HG03571 (cell line): ENCODE measurements around the gene NR2F2.

Experiments used
- ATAC-seq: cut with Tn5 transposase; IDR thresholded peaks from one replicate; pipeline ENCODE4 v1.9.1; 2021; ENCODE audit not compliant: unreplicated experiment

Gene NR2F2

DNA sequence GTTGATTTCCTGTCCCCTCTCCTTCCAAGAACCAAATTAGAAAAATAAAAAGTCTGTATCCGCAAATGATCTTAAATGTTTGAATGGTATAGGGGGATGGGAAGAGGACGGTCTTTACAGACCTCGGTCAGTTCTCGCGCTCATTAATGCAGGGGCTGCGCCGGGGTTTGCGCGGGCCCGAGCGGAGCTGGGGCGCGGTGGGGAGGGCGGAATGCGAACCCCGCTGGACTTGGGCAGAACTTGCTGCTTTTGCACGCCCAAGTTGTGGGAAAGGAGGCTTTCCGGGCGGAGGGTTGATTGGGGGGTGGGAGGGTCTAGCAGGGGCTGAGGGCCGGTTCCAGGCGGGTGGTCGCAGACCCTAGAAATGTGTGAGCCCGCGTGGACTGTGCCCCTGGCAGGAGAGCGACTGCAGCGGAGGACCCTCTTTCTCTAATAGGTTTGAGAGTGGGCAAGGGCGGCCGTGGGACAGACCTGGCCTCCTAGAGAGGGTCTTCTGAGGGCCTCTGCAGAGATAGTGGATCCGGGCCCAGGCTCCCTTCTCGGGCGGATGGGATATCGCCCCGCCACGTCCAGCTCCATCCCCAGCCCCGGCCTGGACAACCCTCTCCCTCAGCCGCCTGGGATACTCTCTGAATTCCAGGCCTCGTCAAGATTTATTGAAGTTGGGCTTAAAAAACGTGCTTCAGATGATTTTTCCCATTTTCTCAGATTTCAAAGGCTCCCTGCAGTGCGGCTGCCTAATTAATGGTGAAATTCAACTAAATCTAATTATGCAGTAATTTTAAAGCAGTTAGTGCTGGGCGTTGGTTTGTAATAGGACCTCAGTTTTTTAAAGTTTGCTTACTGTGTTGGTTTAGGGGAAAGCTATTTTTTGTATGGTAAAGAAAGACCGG, 11.3 kb downstream of the NR2F2 start:
- no peak for ATAC-seq

DNA sequence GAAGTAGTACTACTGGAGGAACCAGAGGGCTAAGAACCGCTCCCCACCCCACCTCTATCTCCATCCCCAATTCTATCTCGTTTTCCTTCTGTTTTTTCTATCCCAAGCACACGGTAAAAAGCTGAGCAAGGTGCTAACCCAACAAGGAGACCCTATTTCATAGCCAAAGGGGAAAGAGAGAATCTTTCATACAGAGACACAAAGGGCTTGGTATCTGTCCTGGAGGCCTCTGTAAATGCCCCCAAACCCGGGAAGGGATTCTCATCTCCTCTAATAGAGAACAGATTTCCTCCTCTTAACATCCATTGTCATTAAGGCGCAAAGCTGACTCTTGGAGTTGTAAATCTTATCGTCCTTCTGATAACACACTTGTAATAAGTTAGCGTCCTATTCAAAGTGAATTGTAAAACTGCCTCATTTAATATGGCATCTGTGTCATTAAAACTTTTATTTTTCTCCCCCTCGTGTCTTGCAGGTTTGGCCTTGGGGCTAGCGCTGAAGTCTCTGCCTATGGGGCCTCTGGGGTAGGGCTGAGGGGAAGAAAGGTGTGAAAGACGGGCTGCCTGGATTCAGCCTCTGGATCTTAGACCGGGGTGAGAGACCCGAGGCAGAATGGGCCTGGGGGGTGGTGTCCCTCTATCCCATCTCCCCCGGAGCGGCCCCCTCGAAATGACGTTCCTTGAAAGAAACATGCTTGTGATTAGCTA, 12.1 kb downstream of the NR2F2 start:
- no peak for ATAC-seq

DNA sequence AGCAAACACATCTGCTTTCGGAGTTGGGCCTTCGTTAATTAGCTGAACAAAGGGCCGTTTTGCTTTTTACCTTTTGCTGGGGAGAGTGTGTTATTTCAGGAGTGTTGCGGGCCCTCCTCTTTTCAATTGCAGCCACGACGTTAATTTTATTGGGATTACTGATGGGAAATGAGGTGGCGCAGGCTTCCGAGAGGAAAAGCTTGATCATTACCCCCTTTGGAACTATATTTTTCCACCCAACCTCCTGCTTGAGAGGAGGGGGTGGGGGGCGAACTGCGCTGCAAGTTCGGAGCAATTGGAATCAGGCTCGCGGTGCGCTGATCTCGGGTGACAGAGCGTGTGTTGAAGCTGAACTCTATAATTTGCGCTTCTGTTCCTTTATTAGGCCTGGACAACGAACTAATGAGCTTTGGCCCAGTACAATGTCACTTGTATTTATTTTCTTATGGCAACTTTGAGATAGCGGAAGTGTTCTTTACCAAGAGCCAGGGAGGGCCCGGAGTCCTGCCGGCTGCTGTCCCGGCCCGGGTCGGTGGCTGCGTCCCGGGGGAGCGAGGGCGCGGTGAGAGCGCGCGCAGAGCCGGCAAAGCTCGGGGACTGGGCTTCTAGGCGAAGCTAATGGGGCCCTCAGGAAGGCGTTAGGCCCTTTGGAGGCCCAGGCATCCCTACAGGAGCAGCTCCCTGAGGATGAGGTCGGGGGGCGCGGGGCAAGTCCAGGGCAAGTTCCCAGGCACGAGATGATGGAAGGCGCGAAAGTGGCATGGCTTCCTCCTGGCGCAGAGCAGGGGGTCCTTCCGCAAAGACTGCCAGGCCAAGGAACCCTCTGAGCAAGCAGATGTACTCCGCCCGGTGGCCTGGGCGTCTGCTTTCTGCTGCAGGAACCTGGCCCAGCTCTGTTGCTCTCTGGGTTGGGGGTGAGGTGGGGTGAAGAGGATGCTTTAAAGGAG, 12.9 kb downstream of the NR2F2 start:
- ATAC-seq: no peak

GRCh38 chr15:96344060-96344705, 13.7 kb downstream of the NR2F2 start:
- ATAC-seq: no peak

GRCh38 chr15:96344706-96345559, 14.4 kb downstream of the NR2F2 start:
- ATAC-seq: peak; percentile 5

DNA sequence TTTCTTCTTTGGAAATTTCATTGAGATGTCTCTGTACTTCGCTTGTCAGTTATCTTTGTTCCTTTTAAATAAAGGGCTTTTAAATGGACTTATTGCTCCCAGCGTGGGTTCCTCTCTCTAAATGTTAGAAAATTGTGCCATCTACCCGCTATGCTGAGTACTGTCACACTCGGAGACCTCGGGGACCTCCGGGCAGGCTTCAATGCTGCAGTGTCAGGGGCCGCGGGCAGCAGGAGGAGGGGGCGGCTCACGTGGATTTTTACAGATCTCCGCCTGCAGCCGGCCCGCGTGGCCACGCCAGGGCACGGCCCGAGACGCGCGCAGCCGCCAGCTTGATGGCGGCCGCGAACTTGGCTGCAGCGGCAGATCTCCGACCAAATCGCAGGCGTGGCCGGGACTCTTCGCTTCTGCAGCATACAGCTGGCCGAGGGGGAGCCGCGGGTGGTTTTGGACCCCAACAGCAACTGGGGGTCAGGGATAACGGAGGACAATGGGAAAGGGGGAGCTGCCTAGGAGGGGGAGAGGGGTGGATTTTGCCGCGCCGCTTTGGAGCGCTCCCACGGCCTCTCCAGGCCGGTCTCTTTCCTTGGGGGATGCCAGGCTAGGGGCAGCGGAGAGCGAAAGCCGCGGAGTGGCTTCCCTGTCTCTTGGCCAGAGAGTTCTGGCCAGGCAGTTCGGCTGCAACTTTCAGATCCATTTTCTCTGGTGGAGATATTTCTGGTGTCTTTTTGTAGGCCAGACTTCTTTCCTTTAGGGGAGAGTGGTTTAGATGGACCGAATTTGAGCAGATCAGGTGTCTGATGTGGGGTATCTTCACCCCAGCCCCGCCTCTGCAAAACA, 15.3 kb downstream of the NR2F2 start:
- peak; percentile 68 for ATAC-seq

- no peak for ATAC-seq
These were observed 16.0 kb downstream of the NR2F2 start for GRCh38 chr15:96346409-96346970.

GRCh38 chr15:96347181-96348111, 16.9 kb downstream of the NR2F2 start:
- ATAC-seq: no peak

DNA sequence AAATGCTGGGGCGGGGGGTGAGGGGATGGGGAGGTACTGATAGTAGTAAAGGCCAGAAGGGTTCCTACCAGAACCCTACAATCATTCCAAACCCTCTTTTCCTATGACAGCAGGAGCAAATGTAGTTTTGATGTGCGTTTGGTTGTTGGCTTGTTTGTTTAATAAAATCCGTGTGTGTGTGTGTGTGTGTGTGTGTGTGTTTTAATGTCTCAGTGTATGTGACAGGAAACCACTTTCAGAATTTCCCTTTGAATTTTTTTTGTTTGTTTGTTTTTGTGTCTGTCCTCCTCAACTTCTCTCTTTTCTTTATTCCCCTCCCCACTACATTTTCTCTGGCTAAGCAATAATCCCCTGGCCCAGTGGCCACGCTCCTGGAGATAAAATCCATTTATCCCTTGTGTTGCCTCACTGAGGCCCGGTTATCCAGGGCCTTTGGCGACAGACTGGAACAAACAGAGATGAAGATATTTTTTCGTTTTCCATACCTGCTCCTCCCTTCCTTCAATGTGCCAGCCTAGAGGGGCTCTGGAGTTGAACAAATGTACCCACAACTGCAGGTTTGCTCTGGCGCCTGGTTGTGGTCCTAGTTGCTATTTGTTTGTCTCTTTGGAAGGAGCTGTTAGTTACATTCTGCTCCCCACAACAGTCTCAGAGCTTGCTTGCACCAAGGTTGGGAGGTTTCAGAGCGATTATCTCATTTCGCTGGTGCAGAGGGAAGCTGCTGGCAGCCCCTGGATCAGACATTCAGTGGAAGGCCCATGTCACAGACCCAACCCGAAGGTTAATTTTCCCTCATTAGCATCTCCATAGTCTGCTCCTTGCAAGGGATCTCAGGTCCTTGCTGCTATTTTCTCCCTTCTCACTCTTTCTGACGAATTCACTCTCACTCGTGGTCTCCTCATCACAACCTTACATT, 17.9 kb downstream of the NR2F2 start:
- no peak for ATAC-seq

DNA sequence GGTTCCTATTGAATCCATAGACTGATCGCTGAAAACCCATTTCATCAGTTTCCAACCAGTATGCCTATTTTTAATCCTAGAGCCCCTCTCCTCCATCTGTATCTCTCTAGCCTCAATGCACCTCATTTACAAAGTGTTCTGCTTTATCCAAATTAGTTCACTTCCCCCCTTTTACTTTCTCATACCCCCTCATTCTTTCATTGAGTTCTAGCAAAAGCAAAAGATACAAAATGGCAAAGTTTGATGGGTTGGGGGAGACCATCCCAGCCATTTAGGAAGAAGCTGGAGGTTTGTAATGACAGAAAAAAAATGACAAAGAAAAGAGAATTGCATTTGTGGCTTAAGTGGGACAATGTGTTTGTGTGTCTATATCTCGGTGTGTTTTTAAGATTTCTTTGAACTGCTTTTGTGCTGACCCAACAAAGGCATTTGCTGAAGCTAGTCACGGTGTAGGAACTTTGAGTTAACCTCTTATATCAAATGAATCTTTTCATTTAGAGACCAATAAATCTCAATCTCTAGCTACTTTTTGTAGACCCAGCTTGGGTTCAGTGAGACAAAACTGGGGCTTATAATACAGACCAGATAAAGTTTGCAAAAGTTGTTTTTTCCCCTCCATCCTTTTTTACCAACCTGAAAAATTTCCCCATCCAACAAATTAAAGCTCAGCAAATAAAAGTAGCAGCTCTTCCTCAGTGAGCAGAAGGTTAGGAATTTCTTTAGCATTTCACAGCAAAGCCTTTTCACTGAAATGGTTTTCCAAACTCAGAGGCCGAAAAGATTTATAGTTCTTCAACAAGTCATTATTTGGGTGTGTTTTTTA, 18.7 kb downstream of the NR2F2 start:
- ATAC-seq: no peak

- no peak for ATAC-seq
These were observed 19.6 kb downstream of the NR2F2 start for GRCh38 chr15:96349857-96350720.

DNA sequence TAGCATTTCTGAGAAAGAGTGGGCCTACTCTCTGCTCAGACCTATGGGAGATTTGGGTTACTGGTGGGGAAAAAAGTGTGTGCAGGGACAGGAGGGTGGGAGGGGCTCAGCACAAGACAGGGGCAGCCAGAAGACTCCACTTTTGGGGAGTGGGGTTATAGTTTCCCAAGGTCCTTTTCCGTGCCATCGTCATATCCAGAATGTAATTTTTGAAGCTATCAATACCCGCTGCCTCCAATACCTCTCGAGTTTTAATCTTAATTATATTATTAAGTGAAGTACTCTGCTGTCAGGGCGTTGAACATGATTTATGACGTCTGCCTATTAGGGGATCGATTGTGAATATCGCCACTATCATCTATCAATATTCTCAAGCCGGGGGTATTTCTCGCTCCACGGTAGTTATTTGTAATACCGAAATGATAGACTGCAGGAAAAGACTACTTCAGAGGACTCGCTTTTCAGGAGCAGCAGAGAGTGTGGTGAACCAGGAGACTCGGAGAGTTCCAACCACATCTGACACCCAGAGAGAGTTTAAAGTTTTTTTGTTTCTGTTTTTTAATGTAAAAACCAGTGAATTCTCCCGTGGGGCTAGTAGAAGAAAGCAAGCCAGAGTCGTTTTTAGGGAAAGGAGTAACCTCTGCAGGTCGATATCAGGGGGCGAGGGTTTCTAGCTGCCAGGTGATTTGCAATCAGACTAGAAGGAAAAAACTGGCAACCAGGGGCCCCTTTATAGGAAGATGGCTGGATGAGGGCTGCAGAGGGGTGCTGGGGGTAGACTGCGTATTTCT, 20.6 kb downstream of the NR2F2 start:
- no peak for ATAC-seq

DNA sequence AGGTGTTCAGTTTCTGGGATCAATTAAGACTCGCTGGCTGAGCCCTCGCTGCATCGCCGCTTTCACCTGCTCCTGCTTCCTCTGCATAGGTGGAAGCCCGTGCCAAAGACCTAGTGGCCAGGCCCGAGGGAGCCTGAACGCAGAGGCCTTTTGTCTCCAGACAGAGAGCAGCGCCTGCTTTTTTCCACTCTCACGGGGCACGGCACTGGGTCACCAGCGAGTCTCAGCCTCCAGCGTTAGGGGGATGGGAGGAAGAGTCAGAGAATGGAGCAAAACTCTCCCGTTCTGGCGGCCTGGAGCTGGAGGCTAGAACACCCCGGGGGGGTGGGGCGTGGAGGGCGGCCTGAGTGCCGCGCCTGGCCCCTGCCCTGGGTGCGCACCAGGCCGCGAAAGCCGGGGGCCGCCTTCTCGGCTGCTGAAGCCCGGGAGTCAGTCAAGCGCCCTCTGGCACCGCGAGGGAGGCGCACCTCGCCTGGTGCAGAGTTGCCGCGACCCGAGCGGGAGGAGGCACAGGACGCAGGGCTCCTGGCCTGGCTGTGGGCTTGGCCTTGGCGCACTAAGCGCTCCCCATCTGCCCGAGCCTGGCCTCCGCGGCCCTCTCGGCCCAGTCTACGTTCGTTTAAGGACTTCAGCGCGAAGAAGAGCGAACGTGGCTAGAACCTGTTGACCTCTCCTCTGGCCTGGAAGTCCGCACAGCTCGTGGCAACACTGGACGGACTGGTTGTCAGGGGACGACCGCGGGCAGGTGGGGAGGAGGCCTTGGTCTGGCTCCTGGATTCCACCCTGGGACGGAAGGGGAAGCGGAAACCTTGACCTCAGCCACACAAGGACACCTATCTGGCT, 21.5 kb downstream of the NR2F2 start:
- no peak for ATAC-seq
